ENCODE measurements around the gene CAND1.

Gene CAND1

DNA sequence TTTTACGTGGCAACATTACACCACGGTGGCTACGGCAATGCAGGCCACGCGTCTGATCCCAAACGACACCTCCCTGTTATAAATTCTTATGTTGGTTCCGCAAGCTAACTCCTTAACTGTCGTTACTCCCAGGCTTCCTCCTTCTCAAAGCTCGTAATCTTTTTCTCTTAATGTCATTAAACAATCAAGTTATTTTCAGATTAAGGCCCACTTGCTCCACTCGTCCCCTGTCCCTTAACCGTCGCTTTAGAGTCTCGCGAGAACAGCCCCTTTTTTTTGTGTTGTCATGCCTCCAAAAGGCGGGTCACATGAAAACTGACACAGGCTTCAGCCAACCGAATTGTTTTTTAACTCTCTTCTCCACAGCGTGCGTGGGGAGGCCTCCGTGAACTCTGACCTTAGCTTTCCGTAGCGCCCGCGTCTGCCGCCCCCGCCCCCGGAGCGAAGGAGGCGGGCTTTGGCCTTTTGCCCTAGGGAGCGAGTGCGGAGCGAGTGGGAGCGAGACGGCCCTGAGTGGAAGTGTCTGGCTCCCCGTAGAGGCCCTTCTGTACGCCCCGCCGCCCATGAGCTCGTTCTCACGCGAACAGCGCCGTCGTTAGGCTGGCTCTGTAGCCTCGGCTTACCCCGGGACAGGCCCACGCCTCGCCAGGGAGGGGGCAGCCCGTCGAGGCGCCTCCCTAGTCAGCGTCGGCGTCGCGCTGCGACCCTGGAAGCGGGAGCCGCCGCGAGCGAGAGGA is at the start of gene CAND1:
Gene CAND1, plus strand, starts transcription at position 463 of the 737 bp plus-strand sequence. CDS start 360 bp downstream, outside the sequence.
- peak; percentile 18 for TF ChIP-seq CTCF (IDR thresholded peaks at IDR 0.05; ENCODE audit: control extremely low read depth, extremely low read depth, low read depth, missing control alignments)
- ChIA-PET POLR2A (interaction anchor here (0.6 to 1.3 kb wide), 3 partner anchors 10 to 24 kb away, joined by 3 to 9 read pairs (median 5); no protein-coding TSS in a partner anchor), CTCF (interaction anchor here (1.0 to 2.8 kb wide), 9 partner anchors 10 to 87 kb away, joined by 3 to 11 read pairs (median 4); no protein-coding TSS in a partner anchor)
- DNase-seq (ENCODE audit: extremely low spot score): peak; percentile 92

DNA sequence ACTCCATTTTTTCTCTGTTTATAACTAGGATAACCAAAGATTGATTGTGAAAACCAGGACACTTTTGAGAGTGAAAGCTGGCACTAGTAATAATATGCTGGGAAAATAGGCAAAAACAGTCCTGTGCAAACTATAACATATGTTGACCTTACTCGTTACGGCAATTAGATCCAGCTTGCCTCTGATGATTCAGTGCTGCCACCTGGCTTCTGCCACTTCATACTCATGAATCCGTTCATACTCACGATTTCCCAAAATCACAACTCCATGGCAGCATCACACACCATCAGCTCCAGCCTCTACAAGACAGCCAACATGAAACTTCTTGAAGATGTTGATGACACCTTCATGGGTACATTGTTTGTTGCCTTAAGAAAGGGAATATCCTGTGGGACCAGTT is 49.1 kb upstream of the CAND1 start:
- no peak for DNase-seq (ENCODE audit: extremely low spot score)
- TF ChIP-seq CTCF (IDR thresholded peaks at IDR 0.05; ENCODE audit: control extremely low read depth, extremely low read depth, low read depth, missing control alignments): peak; percentile 20
- ChIA-PET POLR2A (no interaction called here), CTCF (interaction anchor here (1.2 to 2.0 kb wide), 4 partner anchors 20 to 61 kb away, joined by 4 to 6 read pairs (median 4); no protein-coding TSS in a partner anchor)

DNA sequence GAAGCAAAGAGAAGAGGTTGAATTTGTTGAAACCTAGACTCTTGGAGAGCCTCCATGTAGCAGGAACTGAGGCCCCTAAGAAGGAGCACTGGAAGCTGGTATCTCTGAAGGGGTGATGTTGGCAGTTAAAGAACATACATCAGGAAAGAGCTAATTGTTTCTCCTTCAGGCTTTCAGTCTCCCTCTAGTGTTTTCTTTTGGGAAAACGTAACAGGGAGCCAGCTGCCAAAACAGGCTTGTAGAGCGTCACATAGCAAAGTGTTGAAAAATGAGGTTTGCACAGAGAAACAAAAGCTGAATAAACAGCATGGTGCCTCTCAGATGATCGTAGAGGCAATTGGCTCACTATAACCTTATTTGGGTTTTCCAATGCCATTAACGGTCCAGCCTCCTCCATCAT is 46.9 kb upstream of the CAND1 start:
- ChIA-PET CTCF (interaction anchor here (0.8 to 1.6 kb wide), 3 partner anchors 9 to 61 kb away, joined by 3 to 6 read pairs (median 4); no protein-coding TSS in a partner anchor), POLR2A (no interaction called here)
- no peak for DNase-seq (ENCODE audit: extremely low spot score)
- TF ChIP-seq CTCF (IDR thresholded peaks at IDR 0.05; ENCODE audit: control extremely low read depth, extremely low read depth, low read depth, missing control alignments): no peak

DNA sequence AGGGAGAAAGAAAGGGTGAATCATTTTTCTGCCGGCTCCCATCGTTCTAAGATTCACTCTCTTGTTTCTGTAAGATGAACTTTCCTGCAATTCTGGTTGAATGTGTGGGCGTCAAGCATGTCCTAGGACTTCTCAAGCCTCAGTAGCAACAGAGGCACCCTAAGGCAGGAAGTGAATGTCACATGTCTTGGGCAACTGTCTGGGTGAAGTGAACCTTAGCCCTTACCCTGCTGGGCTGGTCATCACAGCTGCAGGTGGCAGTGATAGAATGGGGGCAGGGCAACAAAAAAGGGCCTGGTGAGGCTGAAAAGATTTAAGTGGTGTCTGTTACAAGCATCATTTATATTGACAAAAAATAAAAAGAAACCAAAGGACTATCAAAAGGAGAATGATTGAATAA is 45.9 kb upstream of the CAND1 start:
- no peak for DNase-seq (ENCODE audit: extremely low spot score)
- no peak for TF ChIP-seq CTCF (IDR thresholded peaks at IDR 0.05; ENCODE audit: control extremely low read depth, extremely low read depth, low read depth, missing control alignments)
- POLR2A ChIA-PET: no interaction called here
- CTCF ChIA-PET: no interaction called here

DNA sequence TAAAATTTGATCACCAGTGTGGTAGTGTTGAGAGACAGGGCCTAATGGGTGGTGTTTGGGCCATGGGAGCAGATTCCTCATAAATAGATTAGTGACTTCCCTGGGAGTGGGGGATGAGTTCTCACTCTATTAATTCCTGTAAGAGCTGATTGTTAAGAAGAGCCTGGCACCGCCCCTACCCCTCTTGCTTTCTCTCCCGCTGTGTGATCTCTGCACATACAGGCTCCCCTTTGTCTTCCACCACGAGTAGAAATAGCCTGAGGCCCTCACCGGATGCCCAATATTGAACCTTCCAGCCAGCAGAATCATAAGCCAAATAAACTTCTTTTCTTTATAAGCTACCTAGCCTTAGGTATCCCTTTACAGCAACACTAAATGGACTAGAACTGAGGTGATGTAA is 31.9 kb upstream of the CAND1 start:
- no peak for DNase-seq (ENCODE audit: extremely low spot score)
- TF ChIP-seq CTCF (IDR thresholded peaks at IDR 0.05; ENCODE audit: control extremely low read depth, extremely low read depth, low read depth, missing control alignments): no peak
- ChIA-PET CTCF (interaction anchor here (0.9 kb wide), 1 partner anchor 8 kb away, joined by 3 read pairs; no protein-coding TSS in a partner anchor), POLR2A (no interaction called here)

GRCh38 chr12:67239061-67239460 is 30.1 kb upstream of the CAND1 start:
- CTCF ChIA-PET: no interaction called here

More at GRCh38 chr12:67239061-67239460, 30.1 kb upstream of the CAND1 start:
- POLR2A ChIA-PET: no interaction called here
- TF ChIP-seq CTCF (IDR thresholded peaks at IDR 0.05; ENCODE audit: control extremely low read depth, extremely low read depth, low read depth, missing control alignments): no peak
- DNase-seq (ENCODE audit: extremely low spot score): no peak
